HG02763 (cell line): ENCODE measurements around the gene ILK.

Source experiments
- ATAC-seq: cut with Tn5 transposase; IDR thresholded peaks from one replicate; pipeline ENCODE4 v1.9.1; 2021; ENCODE audit warnings: mild to moderate bottlenecking, moderate library complexity; ENCODE audit not compliant: unreplicated experiment

ILK gene

GRCh38 chr11:6654281-6655019 lies 50.9 kb downstream of the ILK start:
- no peak for ATAC-seq

- no peak for ATAC-seq
These were observed 51.6 kb downstream of the ILK start for GRCh38 chr11:6655020-6655789.

- no peak for ATAC-seq
These were observed 52.4 kb downstream of the ILK start, which contains the start of gene DCHS1 for GRCh38 chr11:6655790-6656583. DCHS1 (minus strand) TSS chr11:6655809; CDS start chr11:6641613, 14,196 bp downstream.

GRCh38 chr11:6656584-6656915 lies 53.0 kb downstream of the ILK start:
- no peak for ATAC-seq

GRCh38 chr11:6656936-6657335 lies 53.4 kb downstream of the ILK start:
- ATAC-seq: no peak

- no peak for ATAC-seq
These were observed 53.8 kb downstream of the ILK start for GRCh38 chr11:6657346-6657745.

- ATAC-seq: no peak
These were observed 55.1 kb downstream of the ILK start for GRCh38 chr11:6658647-6659046.
